CD8-positive, alpha-beta memory T cell (primary cell): ENCODE measurements around the gene IVNS1ABP. TPM values are rescaled to one million over a fixed set of nuclear protein-coding genes. Genes with fewer than 3 reads are reported as not detected.

Experiments
- CTCF ChIA-PET: fragments of 350-600 bp; sonication (Branson Sonifier 250); formaldehyde crosslinking; loops from one replicate; lab custom pipeline; 2021; ENCODE audit warnings: antibody characterized with exemption; lab: Charles Lee
- POLR2A ChIA-PET: fragments of 350-600 bp; sonication (Branson Sonifier 250); formaldehyde crosslinking; loops from one replicate; lab custom pipeline; 2021; ENCODE audit warnings: antibody characterized with exemption; lab: Charles Lee
- DNase-seq, 5 donors: peaks; one replicate each; pipeline versions ENCODE4 v3.0.0 to v3.0.0-alpha.2; 2020 to 2022; ENCODE audit warnings: mixed read lengths in 1 of 5
- H3K27ac ChIP-seq: one replicate; pipeline ENCODE4 v1.7.0; 2013; ENCODE audit warnings: low read depth, mild to moderate bottlenecking, low read length, moderate library complexity
- H3K27me3 ChIP-seq: 2 replicates; pipeline ENCODE4 v1.7.0; 2013; ENCODE audit warnings: low read length, mild to moderate bottlenecking; ENCODE audit not compliant: insufficient read depth, poor library complexity, severe bottlenecking
- H3K36me3 ChIP-seq: 2 replicates; pipeline ENCODE4 v1.7.0; 2013; ENCODE audit warnings: mild to moderate bottlenecking, low read length, moderate library complexity; ENCODE audit not compliant: insufficient read depth
- H3K4me1 ChIP-seq: 2 replicates; pipeline ENCODE4 v1.7.0; 2013; ENCODE audit warnings: mild to moderate bottlenecking, low read length, moderate library complexity; ENCODE audit not compliant: insufficient read depth
- H3K4me3 ChIP-seq: 2 replicates; pipeline ENCODE4 v1.7.0; 2013; ENCODE audit warnings: mild to moderate bottlenecking, low read length
- H3K9me3 ChIP-seq: 2 replicates; pipeline ENCODE4 v1.7.0; 2013; ENCODE audit warnings: mild to moderate bottlenecking, low read length
- H3K27ac Mint-ChIP-seq, 8 donors: one replicate each; pipeline ENCODE4 v1.8.0; 2020 to 2021; ENCODE audit warnings: mixed read lengths in 8 of 8, mild to moderate bottlenecking in 6 of 8, inconsistent platforms in 3 of 8, moderate library complexity in 3 of 8
- H3K27me3 Mint-ChIP-seq, 2 donors: one replicate each; pipeline ENCODE4 v1.8.0; 2020 to 2021; ENCODE audit warnings: mixed read lengths in 2 of 2, mild to moderate bottlenecking in 1 of 2, moderate library complexity in 1 of 2
- H3K36me3 Mint-ChIP-seq, 3 donors: one replicate each; pipeline ENCODE4 v1.8.0; 2020 to 2021; ENCODE audit warnings: mixed read lengths in 3 of 3, inconsistent platforms in 1 of 3, mild to moderate bottlenecking in 1 of 3
- H3K4me1 Mint-ChIP-seq, 3 donors: one replicate each; pipeline ENCODE4 v1.8.0; 2020 to 2021; ENCODE audit warnings: mixed read lengths in 3 of 3, inconsistent platforms in 1 of 3, mild to moderate bottlenecking in 1 of 3
- H3K4me3 Mint-ChIP-seq, 7 donors: one replicate each; pipeline ENCODE4 v1.8.0; 2020 to 2021; ENCODE audit warnings: mixed read lengths in 7 of 7, mild to moderate bottlenecking in 6 of 7, moderate library complexity in 4 of 7, inconsistent platforms in 2 of 7
- H3K9me3 Mint-ChIP-seq, 5 donors: one replicate each; pipeline ENCODE4 v1.8.0; 2020 to 2022; ENCODE audit warnings: mixed read lengths in 5 of 5, mild to moderate bottlenecking in 3 of 5, moderate library complexity in 2 of 5, inconsistent platforms in 1 of 5
- polyA plus RNA-seq: library from polyadenylated mRNA; unstranded; fragments of 300-500 nt; fragmentation: Illumina TruSeq; gene quantifications from one replicate; pipeline ENCODE4 v1.2.3, GENCODE V29; 2021
- total RNA-seq, 2 experiments: library from RNA; stranded (reverse); gene quantifications; one replicate each; pipeline ENCODE4 v1.2.3, GENCODE V29; 2021

Gene IVNS1ABP
- total and polyA plus RNA-seq, 3 experiments from 2014 or later, result 51.7 to 208 (median 205) TPM

DNA sequence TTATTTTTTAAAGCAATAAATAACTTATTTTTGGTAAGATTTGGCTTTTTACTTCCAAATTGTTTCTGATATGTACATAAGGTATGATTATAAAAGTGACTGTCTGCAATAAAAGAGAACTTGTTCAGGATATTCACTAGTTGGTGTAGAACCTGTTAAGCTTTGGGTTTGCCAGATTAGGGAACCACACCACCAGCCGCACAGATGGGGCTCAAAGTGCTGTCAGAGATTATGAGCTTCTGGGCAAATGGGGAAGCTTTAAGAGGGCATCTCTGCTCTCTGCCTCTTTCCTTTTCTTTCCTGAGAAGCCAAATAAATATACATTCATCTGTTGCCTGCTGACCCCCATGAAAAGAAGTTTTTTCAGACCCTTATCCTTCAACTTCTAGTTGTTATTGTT lies 25.4 kb downstream of the IVNS1ABP start:
- POLR2A ChIA-PET, result interaction anchor here (0.7 kb wide), 1 partner anchor 26 kb away, joined by 4 read pairs; the partner anchor contains the start of gene IVNS1ABP
- peaks cover 11% of the 10 kb centered on the region for H3K4me1 ChIP-seq
- H3K4me3 Mint-ChIP-seq, result no peak overlapping the region
- no peak overlapping the region for H3K4me3 ChIP-seq
- H3K9me3 Mint-ChIP-seq, result peaks cover 0 to 6% (median 0%) of the 10 kb centered on the region in 5 donors
- DNase-seq, result no peak
- H3K36me3 ChIP-seq, result peaks cover 4% of the 10 kb centered on the region
- peaks cover 4 to 9% (median 6%) of the 10 kb centered on the region in 3 donors for H3K4me1 Mint-ChIP-seq
- no peaks in the 10 kb centered on the region for H3K27me3 ChIP-seq
- CTCF ChIA-PET, result interaction anchor here (2.6 kb wide), 1 partner anchor 11 kb away, joined by 7 read pairs; no protein-coding TSS in a partner anchor
- H3K27ac Mint-ChIP-seq, result peak overlapping the region in 2 of 8 donors; percentile 76 to 78
- H3K9me3 ChIP-seq, result no peaks in the 10 kb centered on the region
- H3K36me3 Mint-ChIP-seq, result peaks cover 7 to 46% (median 14%) of the 10 kb centered on the region in 3 donors
- H3K27me3 Mint-ChIP-seq, result peaks cover 0 to 2% of the 10 kb centered on the region in 2 donors
- H3K27ac ChIP-seq, result no peak overlapping the region

DNA sequence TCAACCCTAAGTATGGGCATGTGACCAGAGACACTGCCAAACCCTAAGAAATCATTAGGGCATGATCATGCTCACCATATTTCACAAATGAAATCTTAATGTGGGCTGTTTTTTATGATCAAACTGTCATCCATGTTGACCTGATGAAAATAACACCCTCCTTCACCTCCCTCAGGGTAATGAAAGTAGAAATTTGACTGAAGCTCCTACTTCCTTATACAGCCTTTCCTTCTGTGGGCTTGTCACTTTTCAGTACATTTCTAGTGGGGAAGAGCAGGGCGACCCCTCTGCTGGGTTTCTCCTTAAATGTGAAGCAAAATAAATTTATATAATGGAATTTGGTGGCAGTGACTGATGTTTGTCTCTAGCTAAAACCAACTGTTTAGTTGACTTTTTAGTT lies 25.9 kb downstream of the IVNS1ABP start:
- H3K27me3 ChIP-seq, result no peaks in the 10 kb centered on the region
- Mint-ChIP-seq H3K36me3 (peaks cover 8 to 41% (median 12%) of the 10 kb centered on the region in 3 donors), H3K9me3 (peaks cover 0 to 9% (median 0%) of the 10 kb centered on the region in 5 donors), H3K27me3 (peaks cover 0 to 2% of the 10 kb centered on the region in 2 donors), H3K27ac (peak overlapping the region in 4 of 8 donors; percentile 11 to 60 (median 30)), H3K4me1 (peaks cover 4 to 9% (median 6%) of the 10 kb centered on the region in 3 donors), H3K4me3 (no peak overlapping the region)
- peaks cover 11% of the 10 kb centered on the region for H3K4me1 ChIP-seq
- no peak overlapping the region for H3K4me3 ChIP-seq
- no peaks in the 10 kb centered on the region for H3K9me3 ChIP-seq
- ChIA-PET CTCF (interaction anchor here (2.6 kb wide), 1 partner anchor 10 kb away, joined by 7 read pairs; no protein-coding TSS in a partner anchor), POLR2A (interaction anchor here (0.7 kb wide), 1 partner anchor 26 kb away, joined by 4 read pairs; the partner anchor contains the start of gene IVNS1ABP)
- peaks cover 2% of the 10 kb centered on the region for H3K36me3 ChIP-seq
- DNase-seq, result no peak
- no peak overlapping the region for H3K27ac ChIP-seq

DNA sequence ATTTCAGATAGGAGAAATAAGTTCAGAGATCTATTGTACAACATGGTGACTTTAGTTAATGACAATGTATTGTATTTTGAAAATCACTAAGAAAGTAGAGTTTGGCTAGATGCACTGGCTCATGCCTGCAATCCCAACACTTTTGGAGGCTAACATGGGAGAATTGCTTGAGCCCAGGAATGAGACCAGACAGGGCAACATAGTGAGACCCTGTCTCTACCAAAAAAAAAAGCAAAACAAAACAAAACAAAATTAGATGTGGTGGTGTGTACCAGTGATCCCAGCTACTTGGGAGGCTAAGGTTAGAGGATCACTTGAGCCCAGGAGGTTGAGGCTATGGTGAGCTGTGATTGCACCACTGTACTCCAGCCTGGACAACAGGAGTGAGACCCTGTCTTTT lies 27.2 kb downstream of the IVNS1ABP start:
- DNase-seq, result no peak
- H3K27me3 Mint-ChIP-seq, result peaks cover 0 to 4% of the 10 kb centered on the region in 2 donors
- H3K36me3 ChIP-seq, result no peaks in the 10 kb centered on the region
- H3K9me3 Mint-ChIP-seq, result peaks cover 0 to 9% (median 0%) of the 10 kb centered on the region in 5 donors
- no peaks in the 10 kb centered on the region for H3K9me3 ChIP-seq
- POLR2A ChIA-PET, result no interaction called here
- H3K27ac Mint-ChIP-seq, result peak overlapping the region in 2 of 8 donors; percentile 41 to 78
- H3K4me3 Mint-ChIP-seq, result no peak overlapping the region
- H3K27me3 ChIP-seq, result no peaks in the 10 kb centered on the region
- peaks cover 12 to 16% (median 14%) of the 10 kb centered on the region in 3 donors for H3K4me1 Mint-ChIP-seq
- peaks cover 17% of the 10 kb centered on the region for H3K4me1 ChIP-seq
- CTCF ChIA-PET, result interaction anchor here (1.1 to 2.6 kb wide), 2 partner anchors 9 kb away, joined by 3 to 7 read pairs; no protein-coding TSS in a partner anchor
- peaks cover 7 to 29% (median 8%) of the 10 kb centered on the region in 3 donors for H3K36me3 Mint-ChIP-seq
- H3K4me3 ChIP-seq, result no peak overlapping the region
- H3K27ac ChIP-seq, result no peak overlapping the region

DNA sequence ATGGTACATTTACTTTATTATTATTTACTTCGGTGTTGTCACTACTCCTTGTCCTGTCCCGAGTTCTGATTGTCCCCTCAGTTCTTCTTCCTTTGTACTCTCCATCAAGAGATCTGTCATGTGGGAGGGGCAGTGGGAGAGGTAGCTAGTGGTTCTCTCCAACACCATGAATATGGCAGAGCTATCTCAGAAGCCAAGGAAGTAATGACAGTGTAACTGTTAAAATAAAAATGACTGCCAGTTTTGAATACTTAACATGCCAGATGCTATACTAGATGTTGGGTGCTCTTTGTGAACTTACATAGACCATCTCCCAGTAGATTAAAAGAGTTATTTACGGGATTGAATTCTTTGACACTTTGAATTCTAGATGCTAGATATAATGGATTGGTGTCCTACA lies 28.6 kb downstream of the IVNS1ABP start:
- no peaks in the 10 kb centered on the region for H3K9me3 ChIP-seq
- peaks cover 27% of the 10 kb centered on the region for H3K4me1 ChIP-seq
- Mint-ChIP-seq H3K9me3 (peaks cover 0 to 9% (median 0%) of the 10 kb centered on the region in 5 donors), H3K4me1 (peaks cover 12 to 28% (median 24%) of the 10 kb centered on the region in 3 donors), H3K36me3 (peaks cover 6 to 16% (median 8%) of the 10 kb centered on the region in 3 donors), H3K27ac (peak overlapping the region in 1 of 8 donors; percentile 42), H3K27me3 (peaks cover 0 to 4% of the 10 kb centered on the region in 2 donors), H3K4me3 (no peak overlapping the region)
- no peak for DNase-seq
- H3K27me3 ChIP-seq, result no peaks in the 10 kb centered on the region
- ChIA-PET CTCF (no interaction called here), POLR2A (no interaction called here)
- no peak overlapping the region for H3K4me3 ChIP-seq
- H3K27ac ChIP-seq, result no peak overlapping the region
- H3K36me3 ChIP-seq, result no peaks in the 10 kb centered on the region

GRCh38 chr1:185287451-185287850 lies 29.6 kb downstream of the IVNS1ABP start:
- Histone ChIP-seq H3K4me3 (no peak overlapping the region), H3K4me1 (peaks cover 36% of the 10 kb centered on the region), H3K27ac (no peak overlapping the region), H3K36me3 (no peaks in the 10 kb centered on the region), H3K9me3 (no peaks in the 10 kb centered on the region), H3K27me3 (no peaks in the 10 kb centered on the region)
- Mint-ChIP-seq H3K4me3 (no peak overlapping the region), H3K27me3 (peaks cover 0 to 4% of the 10 kb centered on the region in 2 donors), H3K36me3 (peaks cover 5 to 10% (median 8%) of the 10 kb centered on the region in 3 donors), H3K27ac (peak overlapping the region in 1 of 8 donors; percentile 3), H3K4me1 (peaks cover 19 to 34% (median 31%) of the 10 kb centered on the region in 3 donors), H3K9me3 (peaks cover 0 to 9% (median 0%) of the 10 kb centered on the region in 5 donors)
- CTCF ChIA-PET, result interaction anchor here (0.9 kb wide), 1 partner anchor 28 kb away, joined by 3 read pairs; no protein-coding TSS in a partner anchor
- POLR2A ChIA-PET, result interaction anchor here (0.7 kb wide), 1 partner anchor 126 kb away, joined by 3 read pairs; no protein-coding TSS in a partner anchor
- DNase-seq, result no peak

DNA sequence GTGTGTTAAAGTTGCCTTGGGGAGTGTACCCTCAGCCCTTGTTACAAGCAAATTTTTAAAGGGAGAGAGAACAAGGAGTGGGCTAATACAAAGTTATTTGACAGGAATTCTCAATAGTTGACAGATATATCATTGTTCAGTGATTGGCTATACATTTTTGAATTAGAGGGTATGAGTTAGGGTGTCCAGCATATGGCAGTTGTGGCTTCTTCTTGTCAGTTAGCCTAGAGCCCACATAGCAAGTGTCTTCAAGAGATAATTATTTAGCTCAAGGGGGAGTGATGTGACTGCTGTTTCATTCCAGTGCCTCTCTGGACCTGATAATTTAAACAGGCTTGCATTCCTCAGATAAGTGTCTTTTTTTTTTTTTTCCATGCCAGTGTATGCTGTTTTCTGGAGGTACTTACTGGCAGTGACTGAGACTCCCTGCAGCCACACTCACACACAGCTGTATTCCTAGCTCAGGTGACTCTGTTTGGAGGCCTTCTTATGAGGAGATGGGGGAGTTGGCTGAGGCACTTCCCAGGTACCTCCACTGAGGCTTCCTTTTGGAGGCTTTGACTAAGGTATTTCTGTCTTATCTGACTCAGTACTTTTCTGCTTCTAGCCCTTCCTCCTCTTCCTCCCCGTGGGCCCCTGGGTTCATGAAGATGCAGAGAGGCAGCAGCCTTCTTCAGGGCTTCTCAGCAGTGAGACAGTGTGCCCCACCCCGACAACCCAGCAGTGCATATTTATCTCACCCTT lies 32.3 kb downstream of the IVNS1ABP start:
- Histone ChIP-seq H3K4me3 (no peak overlapping the region), H3K9me3 (no peaks in the 10 kb centered on the region), H3K27ac (peak overlapping the region; percentile 0), H3K4me1 (peaks cover 64% of the 10 kb centered on the region), H3K36me3 (no peaks in the 10 kb centered on the region), H3K27me3 (no peaks in the 10 kb centered on the region)
- CTCF ChIA-PET, result no interaction called here
- no peak for DNase-seq
- POLR2A ChIA-PET, result no interaction called here
- peaks cover 45 to 62% (median 59%) of the 10 kb centered on the region in 3 donors for H3K4me1 Mint-ChIP-seq
- H3K4me3 Mint-ChIP-seq, result no peak overlapping the region
- H3K27me3 Mint-ChIP-seq, result peaks cover 0 to 4% of the 10 kb centered on the region in 2 donors
- H3K9me3 Mint-ChIP-seq, result peaks cover 0 to 9% (median 0%) of the 10 kb centered on the region in 5 donors
- peaks cover 6 to 12% (median 10%) of the 10 kb centered on the region in 3 donors for H3K36me3 Mint-ChIP-seq
- H3K27ac Mint-ChIP-seq, result peak overlapping the region in 5 of 8 donors; percentile 14 to 48 (median 23)

- no peaks in the 10 kb centered on the region for H3K36me3 ChIP-seq
- peaks cover 66% of the 10 kb centered on the region for H3K4me1 ChIP-seq
- ChIA-PET POLR2A (no interaction called here), CTCF (no interaction called here)
- Mint-ChIP-seq H3K9me3 (peaks cover 0 to 9% (median 0%) of the 10 kb centered on the region in 5 donors), H3K4me3 (no peak overlapping the region), H3K27me3 (peaks cover 0 to 2% of the 10 kb centered on the region in 2 donors), H3K36me3 (peaks cover 6 to 15% (median 8%) of the 10 kb centered on the region in 3 donors), H3K4me1 (peaks cover 49 to 67% (median 64%) of the 10 kb centered on the region in 3 donors), H3K27ac (peak overlapping the region in 3 of 8 donors; percentile 14 to 48 (median 17))
- H3K9me3 ChIP-seq, result no peaks in the 10 kb centered on the region
- no peak overlapping the region for H3K4me3 ChIP-seq
- peak overlapping the region; percentile 10 for H3K27ac ChIP-seq
- DNase-seq, result no peak
- H3K27me3 ChIP-seq, result no peaks in the 10 kb centered on the region
Observed at GRCh38 chr1:185284116-185284515, 32.9 kb downstream of the IVNS1ABP start.
